Measurements from ENCODE around the gene AKAP6. TPM values are rescaled to one million over a fixed set of nuclear protein-coding genes. Genes with fewer than 3 reads are reported as not detected.

Gene AKAP6
- total RNA-seq, 1 donor from 2014 or later: 0.53 TPM

- H3K4me1 Mint-ChIP-seq: no peaks in the 10 kb centered on the region
- TF ChIP-seq, protein P1, sequence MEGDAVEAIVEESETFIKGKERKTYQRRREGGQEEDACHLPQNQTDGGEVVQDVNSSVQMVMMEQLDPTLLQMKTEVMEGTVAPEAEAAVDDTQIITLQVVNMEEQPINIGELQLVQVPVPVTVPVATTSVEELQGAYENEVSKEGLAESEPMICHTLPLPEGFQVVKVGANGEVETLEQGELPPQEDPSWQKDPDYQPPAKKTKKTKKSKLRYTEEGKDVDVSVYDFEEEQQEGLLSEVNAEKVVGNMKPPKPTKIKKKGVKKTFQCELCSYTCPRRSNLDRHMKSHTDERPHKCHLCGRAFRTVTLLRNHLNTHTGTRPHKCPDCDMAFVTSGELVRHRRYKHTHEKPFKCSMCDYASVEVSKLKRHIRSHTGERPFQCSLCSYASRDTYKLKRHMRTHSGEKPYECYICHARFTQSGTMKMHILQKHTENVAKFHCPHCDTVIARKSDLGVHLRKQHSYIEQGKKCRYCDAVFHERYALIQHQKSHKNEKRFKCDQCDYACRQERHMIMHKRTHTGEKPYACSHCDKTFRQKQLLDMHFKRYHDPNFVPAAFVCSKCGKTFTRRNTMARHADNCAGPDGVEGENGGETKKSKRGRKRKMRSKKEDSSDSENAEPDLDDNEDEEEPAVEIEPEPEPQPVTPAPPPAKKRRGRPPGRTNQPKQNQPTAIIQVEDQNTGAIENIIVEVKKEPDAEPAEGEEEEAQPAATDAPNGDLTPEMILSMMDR (IDR thresholded peaks at IDR 0.05): no peak
- no peak for ATAC-seq (ENCODE audit: low read depth)
- no peak for DNase-seq
- intact Hi-C loops (cut with micrococcal nuclease): no loop called here
- H3K36me3 Mint-ChIP-seq (ENCODE audit: low read depth): no peaks in the 10 kb centered on the region
- CTCF ChIA-PET: no interaction called here
- H3K27ac Mint-ChIP-seq: no peak overlapping the region
- no peaks in the 10 kb centered on the region for H3K27me3 Mint-ChIP-seq
- H3K9me3 Mint-ChIP-seq: no peaks in the 10 kb centered on the region
- H3K4me3 Mint-ChIP-seq: no peak overlapping the region
- POLR2A ChIA-PET: no interaction called here
Measured at GRCh38 chr14:32710231-32710671, 381.2 kb downstream of the AKAP6 start.

GRCh38 chr14:32710731-32711680 lies 381.9 kb downstream of the AKAP6 start:
- Mint-ChIP-seq H3K4me3 (no peak overlapping the region), H3K9me3 (no peaks in the 10 kb centered on the region), H3K36me3 (ENCODE audit: low read depth) (no peaks in the 10 kb centered on the region), H3K27ac (no peak overlapping the region), H3K27me3 (no peaks in the 10 kb centered on the region), H3K4me1 (no peaks in the 10 kb centered on the region)
- DNase-seq (no peak), ATAC-seq (ENCODE audit: low read depth) (no peak)
- ChIA-PET CTCF (no interaction called here), POLR2A (no interaction called here)
- TF ChIP-seq, protein P1 (IDR thresholded peaks at IDR 0.05): no peak
- intact Hi-C loops (cut with micrococcal nuclease): no loop called here

GRCh38 chr14:32713856-32714255 lies 384.8 kb downstream of the AKAP6 start:
- Mint-ChIP-seq H3K4me1 (no peaks in the 10 kb centered on the region), H3K27ac (no peak overlapping the region), H3K27me3 (no peaks in the 10 kb centered on the region), H3K4me3 (no peak overlapping the region), H3K9me3 (no peaks in the 10 kb centered on the region), H3K36me3 (ENCODE audit: low read depth) (no peaks in the 10 kb centered on the region)
- ChIA-PET CTCF (no interaction called here), POLR2A (no interaction called here)
- ATAC-seq (ENCODE audit: low read depth) (no peak), DNase-seq (no peak)
- intact Hi-C loops (cut with micrococcal nuclease): no loop called here
- TF ChIP-seq, protein P1 (IDR thresholded peaks at IDR 0.05): no peak

GRCh38 chr14:32719601-32720000 lies 390.5 kb downstream of the AKAP6 start:
- no peaks in the 10 kb centered on the region for H3K36me3 Mint-ChIP-seq (ENCODE audit: low read depth)
- DNase-seq (no peak), ATAC-seq (ENCODE audit: low read depth) (no peak)
- POLR2A ChIA-PET: no interaction called here
- TF ChIP-seq, protein P1 (IDR thresholded peaks at IDR 0.05): no peak
- no peaks in the 10 kb centered on the region for H3K4me1 Mint-ChIP-seq
- no peaks in the 10 kb centered on the region for H3K9me3 Mint-ChIP-seq
- CTCF ChIA-PET: no interaction called here
- no peak overlapping the region for H3K27ac Mint-ChIP-seq
- no peaks in the 10 kb centered on the region for H3K27me3 Mint-ChIP-seq
- no peak overlapping the region for H3K4me3 Mint-ChIP-seq
- intact Hi-C loops (cut with micrococcal nuclease): no loop called here

DNA sequence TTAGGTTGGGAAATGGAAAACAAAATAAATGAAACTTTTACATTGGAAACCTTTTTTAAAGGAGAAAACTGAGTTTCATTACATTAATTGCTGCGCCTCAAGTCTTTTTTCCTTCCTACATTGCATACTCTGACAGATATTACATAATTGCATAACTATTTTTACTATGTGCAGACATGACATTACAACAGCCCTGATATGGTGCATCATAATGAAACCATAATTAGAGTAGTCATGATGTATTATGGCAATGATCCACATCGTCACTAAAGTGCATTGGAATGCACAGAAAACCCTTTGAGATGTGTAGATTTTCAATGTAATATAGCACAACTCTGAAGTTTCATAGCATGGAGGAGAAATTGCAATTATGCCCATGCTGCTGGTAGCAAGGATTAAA lies 391.8 kb downstream of the AKAP6 start:
- intact Hi-C loops (cut with micrococcal nuclease): no loop called here
- Mint-ChIP-seq H3K27ac (no peak overlapping the region), H3K4me3 (no peak overlapping the region), H3K36me3 (ENCODE audit: low read depth) (no peaks in the 10 kb centered on the region), H3K9me3 (no peaks in the 10 kb centered on the region), H3K4me1 (no peaks in the 10 kb centered on the region), H3K27me3 (no peaks in the 10 kb centered on the region)
- POLR2A ChIA-PET: no interaction called here
- TF ChIP-seq, protein P1 (IDR thresholded peaks at IDR 0.05): no peak
- no peak for ATAC-seq (ENCODE audit: low read depth)
- DNase-seq: no peak
- CTCF ChIA-PET: no interaction called here
